KG1 (cell line): ENCODE results near the gene LRRC14B.

ENCODE experiments used
- DNase-seq: peaks from one replicate; lab custom pipeline; 2025; lab: John Stamatoyannopoulos, UW

LRRC14B gene

GRCh38 chr5:174876-175465, 16.3 kb upstream of the LRRC14B start:
- DNase-seq = no peak

- DNase-seq = no peak
Observed at GRCh38 chr5:176296-176823, 14.9 kb upstream of the LRRC14B start.

DNA sequence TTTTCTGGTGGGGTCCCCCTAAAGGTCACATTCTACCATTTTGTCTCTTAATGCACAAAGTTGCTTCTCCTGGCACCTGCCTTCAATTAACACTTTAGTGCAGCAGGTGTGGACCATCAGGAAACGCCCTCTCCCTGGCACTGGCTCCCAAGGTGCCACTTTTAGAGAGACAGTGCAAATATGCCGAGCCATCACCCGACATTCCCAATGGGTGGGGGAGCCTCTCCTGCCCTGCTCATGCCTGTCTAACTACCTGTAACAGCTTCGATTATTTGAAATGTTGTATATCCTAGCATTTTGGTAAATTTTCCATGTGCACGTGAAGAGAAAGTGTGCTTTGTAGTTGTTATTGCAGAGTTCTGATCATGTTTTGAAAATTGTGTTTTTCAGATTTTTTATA, 13.2 kb upstream of the LRRC14B start:
- no peak for DNase-seq

- DNase-seq = no peak
Observed at GRCh38 chr5:179401-179800, 11.9 kb upstream of the LRRC14B start.

GRCh38 chr5:180286-180918, 10.9 kb upstream of the LRRC14B start:
- no peak for DNase-seq

- no peak for DNase-seq
Observed at GRCh38 chr5:181160-181559, 10.1 kb upstream of the LRRC14B start.

DNA sequence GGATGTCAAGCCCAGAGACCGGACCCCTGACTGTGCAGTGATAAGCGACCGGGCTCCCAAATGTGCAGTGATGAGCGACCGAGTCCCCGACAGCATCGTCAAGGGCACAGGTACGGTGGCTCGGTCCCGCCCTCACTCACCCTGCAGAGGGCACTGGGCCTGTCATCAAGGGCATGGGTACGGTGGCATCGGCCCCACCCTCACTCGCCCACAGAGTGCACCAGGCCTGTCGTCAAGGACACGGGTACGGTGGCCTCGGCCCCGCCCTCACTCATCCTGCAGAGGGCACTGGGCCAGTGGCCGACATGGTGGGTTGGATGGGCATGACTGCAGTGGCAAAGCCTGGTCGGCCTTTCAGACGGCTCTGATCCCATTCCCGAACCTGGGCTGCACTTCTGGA, 9.7 kb upstream of the LRRC14B start:
- no peak for DNase-seq

DNA sequence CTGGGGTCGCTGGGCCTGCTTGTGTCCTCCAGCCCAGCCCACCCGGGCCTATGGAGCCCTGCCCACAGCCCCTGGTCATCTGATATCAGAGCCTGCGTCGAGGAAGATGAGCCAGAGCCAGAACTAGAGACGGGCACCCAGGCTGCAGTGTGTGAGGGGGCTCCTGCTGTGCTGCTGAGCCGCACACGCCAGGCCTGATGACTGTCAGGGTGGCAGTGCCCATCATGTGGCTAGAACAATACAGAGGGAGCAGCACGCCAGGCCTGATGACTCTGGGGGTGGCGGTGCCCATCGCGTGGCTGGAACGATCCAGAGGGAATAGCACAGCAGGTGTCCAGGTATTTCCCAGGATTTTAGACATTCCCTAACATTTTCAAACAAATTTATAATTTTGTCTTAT, 9.2 kb upstream of the LRRC14B start:
- no peak for DNase-seq

GRCh38 chr5:184471-184870, 6.8 kb upstream of the LRRC14B start:
- no peak for DNase-seq

- DNase-seq = no peak
Observed at GRCh38 chr5:185095-186070, 5.9 kb upstream of the LRRC14B start.

GRCh38 chr5:186091-187041, 4.9 kb upstream of the LRRC14B start:
- no peak for DNase-seq

GRCh38 chr5:187042-187431, 4.3 kb upstream of the LRRC14B start:
- no peak for DNase-seq

DNA sequence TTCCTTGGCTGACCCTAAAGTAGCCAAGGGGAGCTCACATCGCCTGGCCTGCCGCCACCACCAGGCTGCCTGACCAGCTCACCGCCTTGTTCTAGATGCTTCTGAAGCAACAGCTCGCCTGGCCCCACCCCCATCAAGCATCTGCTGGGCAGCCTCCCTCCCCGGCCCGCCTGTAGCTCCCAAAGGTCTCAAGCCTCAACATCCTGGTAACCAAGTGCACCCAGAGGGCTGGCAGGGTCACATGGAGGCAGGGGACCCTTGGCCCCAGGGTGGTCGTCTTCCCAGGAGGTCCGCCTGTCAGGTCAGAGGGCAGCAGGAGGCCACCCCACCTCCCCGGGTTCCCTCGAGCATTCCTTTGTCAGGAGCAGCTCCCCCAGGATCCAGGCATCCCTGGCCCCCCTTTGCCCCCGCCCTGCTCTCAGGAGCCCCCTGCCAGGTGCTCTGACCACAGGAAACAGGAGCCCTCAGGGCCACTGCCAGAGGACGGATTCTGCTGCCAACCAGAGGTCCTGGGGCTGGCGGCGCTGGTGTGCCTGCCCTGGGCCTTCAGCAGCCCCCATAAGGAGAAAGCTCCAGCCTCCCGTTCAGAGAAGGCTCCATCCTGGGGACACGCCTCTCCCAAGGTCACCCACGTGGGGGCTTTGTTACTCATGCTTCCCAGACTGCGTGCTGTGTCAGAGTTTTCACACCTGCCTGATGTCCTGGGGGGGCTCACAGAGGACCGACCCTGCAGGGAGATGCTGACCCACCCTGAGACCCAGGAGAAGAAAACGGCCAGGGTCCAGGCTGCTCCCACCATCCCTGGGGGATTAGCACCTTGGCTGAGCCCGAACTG, 3.5 kb upstream of the LRRC14B start:
- no peak for DNase-seq

GRCh38 chr5:188488-189481, 2.5 kb upstream of the LRRC14B start:
- peak; percentile 50 for DNase-seq

- no peak for DNase-seq
Observed at GRCh38 chr5:189486-189885, 1.8 kb upstream of the LRRC14B start.

GRCh38 chr5:189976-190365, 1.3 kb upstream of the LRRC14B start:
- no peak for DNase-seq

- no peak for DNase-seq
Observed at GRCh38 chr5:190366-191035, 794 bp upstream of the LRRC14B start.

GRCh38 chr5:191949-192690, 825 bp downstream of the LRRC14B start:
- DNase-seq = no peak
